Left ventricle myocardium inferior (tissue), 1 donor: ENCODE data around the gene FLT1. TPM values are rescaled to one million over a fixed set of nuclear protein-coding genes. Genes with fewer than 3 reads are reported as not detected.
A peak's percentile ranks its signal among the peaks of the same experiment; 100 is the strongest.

ENCODE experiments used
- DNase-seq: peaks from one replicate; pipeline ENCODE4 v3.0.0-alpha.2; 2020
- H3K27ac ChIP-seq: fragments of 200-600 bp; replicated peaks from 2 replicates; pipeline ENCODE4 v1.8.0; 2021
- H3K27me3 ChIP-seq: fragments of 200-600 bp; 2 replicates; pipeline ENCODE4 v1.8.0; 2021; ENCODE audit warnings: low read depth
- H3K36me3 ChIP-seq: fragments of 200-600 bp; 2 replicates; pipeline ENCODE4 v1.8.0; 2021
- H3K4me1 ChIP-seq: fragments of 200-600 bp; 2 replicates; pipeline ENCODE4 v1.8.0; 2021
- H3K4me3 ChIP-seq: fragments of 200-600 bp; 2 replicates; pipeline ENCODE4 v1.8.0; 2021; ENCODE audit warnings: mild to moderate bottlenecking, moderate library complexity
- H3K9me3 ChIP-seq: fragments of 200-600 bp; replicated peaks from 2 replicates; pipeline ENCODE4 v1.8.0; 2021
- CTCF ChIP-seq: fragments of 200-600 bp; IDR thresholded peaks from 2 replicates; pipeline ENCODE4 v1.8.0; 2021; ENCODE audit warnings: antibody characterized with exemption, mild to moderate bottlenecking, borderline replicate concordance
- intact Hi-C: fragments of 100-400 bp; cut with micrococcal nuclease; formaldehyde crosslinking; loops from one replicate; pipeline ENCODE4 v1.11.0; 2022
- total RNA-seq: library from RNA; stranded (reverse); fragmentation: NEBNext Ultra II Directional; extraction: Animal tissue kit (Norgen Biotek cat#: 25700); gene quantifications from one replicate; pipeline ENCODE4 v1.2.1, GENCODE V29; 2021
- donor health status: DM: no; HTN: yes; CAD: no; lungs with severe emphysema.

FLT1 gene
- total RNA-seq, 1 donor from 2014 or later: 40.7 TPM

GRCh38 chr13:28408863-28409262, 86.1 kb downstream of the FLT1 start:
- H3K27ac ChIP-seq: peak overlapping the region; percentile 73
- intact Hi-C loops: no loop called here
- no peak for TF ChIP-seq CTCF
- peaks cover 17% of the 10 kb centered on the region for H3K36me3 ChIP-seq
- peak overlapping the region; percentile 6 for H3K4me3 ChIP-seq
- no peak for DNase-seq
- H3K27me3 ChIP-seq: no peaks in the 10 kb centered on the region
- H3K4me1 ChIP-seq: peaks cover 69% of the 10 kb centered on the region
- H3K9me3 ChIP-seq: no peaks in the 10 kb centered on the region

GRCh38 chr13:28408235-28408848, 86.6 kb downstream of the FLT1 start:
- TF ChIP-seq CTCF: peak; percentile 8
- DNase-seq: peak; percentile 56
- Histone ChIP-seq H3K27me3 (no peaks in the 10 kb centered on the region), H3K36me3 (peaks cover 20% of the 10 kb centered on the region), H3K27ac (peak overlapping the region; percentile 73), H3K4me1 (peaks cover 63% of the 10 kb centered on the region), H3K9me3 (no peaks in the 10 kb centered on the region), H3K4me3 (peak overlapping the region; percentile 6)
- intact Hi-C loops: no loop called here

GRCh38 chr13:28406733-28407266, 88.1 kb downstream of the FLT1 start:
- Histone ChIP-seq H3K9me3 (no peaks in the 10 kb centered on the region), H3K4me1 (peaks cover 65% of the 10 kb centered on the region), H3K27ac (no peak overlapping the region), H3K27me3 (no peaks in the 10 kb centered on the region), H3K36me3 (peaks cover 20% of the 10 kb centered on the region), H3K4me3 (no peak overlapping the region)
- DNase-seq: no peak
- no peak for TF ChIP-seq CTCF
- intact Hi-C loops: no loop called here

GRCh38 chr13:28402057-28402381, 92.9 kb downstream of the FLT1 start:
- intact Hi-C loops: no loop called here
- H3K27ac ChIP-seq: peak overlapping the region; percentile 48

GRCh38 chr13:28401303-28402056, 93.4 kb downstream of the FLT1 start:
- Histone ChIP-seq H3K27ac (peak overlapping the region; percentile 48), H3K36me3 (peaks cover 20% of the 10 kb centered on the region), H3K27me3 (no peaks in the 10 kb centered on the region), H3K4me3 (no peak overlapping the region), H3K4me1 (peaks cover 65% of the 10 kb centered on the region), H3K9me3 (no peaks in the 10 kb centered on the region)
- intact Hi-C loops: no loop called here
- TF ChIP-seq CTCF: no peak
- DNase-seq: no peak

More at GRCh38 chr13:28402057-28402381, 92.9 kb downstream of the FLT1 start:
- Histone ChIP-seq H3K27me3 (no peaks in the 10 kb centered on the region), H3K9me3 (no peaks in the 10 kb centered on the region), H3K4me3 (no peak overlapping the region), H3K36me3 (peaks cover 20% of the 10 kb centered on the region), H3K4me1 (peaks cover 62% of the 10 kb centered on the region)
- no peak for TF ChIP-seq CTCF
- no peak for DNase-seq
